ENCODE results near the gene GAD1.
A peak's percentile ranks its signal among the peaks of the same experiment; 100 is the strongest.

The GAD1 gene

GRCh38 chr2:170847716-170848115 lies 31.0 kb downstream of the GAD1 start:
- no peak for DNase-seq

DNA sequence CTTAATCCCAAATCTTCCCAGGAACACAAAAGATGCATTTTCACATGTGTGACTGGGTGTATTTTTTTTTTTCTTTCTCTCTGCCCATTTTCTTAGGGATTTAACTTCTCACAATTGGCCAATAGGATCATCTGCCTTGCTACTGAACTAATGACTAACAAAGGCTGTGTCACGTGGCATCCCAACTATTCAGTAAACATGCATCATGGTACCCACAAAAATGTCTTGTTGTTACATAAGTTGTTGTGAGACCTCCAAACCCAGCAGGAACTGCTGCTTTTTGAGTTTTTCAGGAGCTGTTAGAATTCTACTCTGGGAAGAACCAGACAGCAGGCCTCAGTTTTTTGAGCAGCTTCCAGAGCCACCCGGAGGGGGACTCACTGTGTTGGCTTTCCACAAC lies 31.9 kb downstream of the GAD1 start:
- no peak for DNase-seq

GRCh38 chr2:170850251-170850650 lies 33.6 kb downstream of the GAD1 start:
- DNase-seq, result no peak

DNA sequence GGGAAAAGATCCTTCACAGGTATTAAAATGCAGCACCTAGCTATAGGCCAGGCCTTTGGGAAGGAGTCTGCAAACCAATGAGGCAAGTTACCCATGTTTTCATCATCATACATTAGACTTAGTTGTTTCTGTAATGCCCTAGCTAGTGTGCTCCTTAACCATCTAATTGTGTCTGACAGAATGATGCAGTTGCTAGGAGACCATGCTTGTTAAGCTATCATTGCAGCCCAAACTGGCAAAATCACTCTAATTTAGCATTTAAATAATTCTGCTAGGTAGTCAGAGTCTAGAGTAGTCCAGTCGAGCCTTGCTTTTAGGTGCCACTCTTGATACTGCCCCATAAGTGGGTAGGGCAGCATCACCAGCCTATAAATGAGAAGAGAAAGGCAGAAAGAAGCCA lies 34.9 kb downstream of the GAD1 start:
- DNase-seq, result no peak

GRCh38 chr2:170856066-170856465 lies 39.4 kb downstream of the GAD1 start:
- no peak for DNase-seq

GRCh38 chr2:170862286-170862902 lies 45.7 kb downstream of the GAD1 start:
- no peak for DNase-seq

- DNase-seq, result no peak
Measured at GRCh38 chr2:170863087-170863486, 46.4 kb downstream of the GAD1 start.

DNA sequence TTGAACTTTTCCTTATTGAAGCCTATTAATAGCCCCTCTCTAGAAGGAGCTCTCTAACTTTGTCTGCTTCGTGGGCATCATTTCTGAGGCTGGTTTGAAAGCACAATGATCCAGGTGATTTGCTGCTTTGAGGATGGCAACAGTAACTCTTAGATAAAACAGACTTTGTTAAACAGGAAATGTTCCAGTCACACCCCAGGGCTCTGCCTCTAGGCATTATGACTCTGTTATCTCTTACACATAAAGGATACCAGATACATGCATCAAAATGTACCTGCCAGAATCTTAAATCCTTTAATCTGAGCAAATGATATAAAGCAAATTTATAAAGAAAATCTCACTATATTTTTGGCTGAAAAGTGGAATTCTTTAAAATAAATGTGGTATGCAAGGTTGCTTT lies 52.3 kb downstream of the GAD1 start:
- DNase-seq, result no peak

DNA sequence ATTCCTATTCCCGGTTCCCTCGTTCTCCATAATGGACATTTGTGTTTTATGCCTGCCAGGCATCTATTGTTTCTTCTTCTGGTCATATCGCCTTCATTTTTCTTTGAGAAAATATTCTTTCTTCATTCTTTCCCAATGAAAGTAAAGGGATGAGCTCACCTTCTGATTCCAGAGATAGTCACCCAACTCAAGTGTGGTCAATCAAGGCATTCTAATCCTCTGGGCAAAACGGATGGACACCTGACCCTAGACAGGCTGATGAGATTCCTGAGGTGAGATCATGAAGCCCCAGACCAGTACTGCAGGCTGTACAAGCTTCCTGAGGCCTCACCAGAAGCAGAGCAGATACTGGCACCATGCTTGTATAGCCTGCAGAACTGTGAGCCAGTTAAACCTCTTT lies 52.8 kb downstream of the GAD1 start:
- no peak for DNase-seq

DNA sequence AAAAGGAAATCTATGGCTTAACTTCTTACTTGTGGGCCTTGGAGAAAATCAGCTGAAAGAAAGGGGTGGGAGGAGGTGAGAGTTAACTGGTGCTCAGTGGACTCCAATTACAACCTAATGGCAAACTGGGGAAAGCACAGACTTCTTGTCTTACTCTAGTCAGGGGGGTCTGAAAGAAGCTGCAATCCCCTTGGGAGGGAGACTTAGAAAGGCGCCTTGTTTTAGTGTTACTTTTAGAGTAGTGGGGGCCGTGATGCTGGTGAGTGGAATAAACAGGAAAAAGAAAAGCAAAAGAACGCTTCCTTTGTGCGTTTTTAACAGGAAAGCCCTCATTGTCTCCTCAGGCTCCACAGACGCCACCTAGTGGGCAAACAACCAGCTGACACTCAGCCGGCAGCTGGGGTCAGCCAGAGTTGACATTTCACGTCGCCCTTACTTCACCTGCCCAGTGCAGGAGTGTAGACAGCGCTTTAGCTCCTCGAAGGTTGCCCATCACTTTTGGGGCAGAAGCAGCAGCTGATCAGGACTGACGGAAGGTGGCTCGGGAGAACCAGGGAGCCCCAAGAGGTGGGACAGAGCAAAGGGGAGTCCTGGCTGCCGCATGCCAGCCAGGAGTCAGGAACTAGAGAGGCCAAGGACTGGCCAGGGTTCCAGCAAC lies 56.5 kb downstream of the GAD1 start:
- DNase-seq, result peak; percentile 73

- no peak for DNase-seq
Measured at GRCh38 chr2:170878066-170878465, 61.4 kb downstream of the GAD1 start.

- no peak for DNase-seq
Measured at GRCh38 chr2:170878505-170878904, 61.8 kb downstream of the GAD1 start.

GRCh38 chr2:170881840-170882239 lies 65.2 kb downstream of the GAD1 start:
- DNase-seq, result no peak

DNA sequence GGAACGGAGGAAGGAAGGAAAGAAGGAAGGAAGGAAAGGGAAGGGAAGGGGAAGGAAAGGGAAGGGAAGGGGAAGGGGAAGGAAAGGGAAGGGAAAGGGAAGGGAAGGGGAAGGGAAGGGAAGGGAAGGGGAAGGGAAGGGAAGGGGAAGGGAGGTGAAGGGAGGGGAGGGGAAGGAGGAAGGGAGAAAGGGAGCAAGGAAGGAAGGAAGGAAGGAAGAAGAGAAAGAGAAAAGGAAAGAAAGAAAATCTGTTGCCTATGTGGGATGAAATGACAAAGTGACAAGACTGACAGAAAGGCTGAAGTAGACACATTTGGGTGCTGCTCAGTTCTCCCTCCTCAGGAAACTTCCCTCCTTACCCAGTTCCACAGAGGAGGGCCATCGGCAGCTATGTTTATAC lies 66.1 kb downstream of the GAD1 start:
- DNase-seq, result no peak

- DNase-seq, result no peak
Measured at GRCh38 chr2:170883683-170884082, 67.0 kb downstream of the GAD1 start.

GRCh38 chr2:170885130-170885791 lies 68.6 kb downstream of the GAD1 start:
- no peak for DNase-seq

DNA sequence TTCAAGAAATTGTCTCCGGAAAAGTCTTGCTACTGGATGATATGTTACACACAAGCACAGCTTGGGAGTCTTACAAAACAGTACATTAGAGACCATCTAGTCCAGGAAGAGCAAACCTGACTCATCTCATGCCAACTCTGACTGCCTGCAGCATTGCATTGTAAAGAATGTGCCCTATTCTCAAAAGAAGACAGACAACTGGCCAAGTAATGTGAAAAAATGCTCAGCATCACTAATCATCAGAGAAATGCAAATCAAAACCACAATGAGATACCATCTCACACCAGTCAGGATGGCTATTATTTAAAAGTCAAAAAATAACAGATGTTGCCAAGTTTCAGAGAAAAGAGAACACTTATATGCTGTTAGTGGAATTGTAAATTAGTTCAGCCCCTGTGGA lies 69.7 kb downstream of the GAD1 start:
- no peak for DNase-seq

DNA sequence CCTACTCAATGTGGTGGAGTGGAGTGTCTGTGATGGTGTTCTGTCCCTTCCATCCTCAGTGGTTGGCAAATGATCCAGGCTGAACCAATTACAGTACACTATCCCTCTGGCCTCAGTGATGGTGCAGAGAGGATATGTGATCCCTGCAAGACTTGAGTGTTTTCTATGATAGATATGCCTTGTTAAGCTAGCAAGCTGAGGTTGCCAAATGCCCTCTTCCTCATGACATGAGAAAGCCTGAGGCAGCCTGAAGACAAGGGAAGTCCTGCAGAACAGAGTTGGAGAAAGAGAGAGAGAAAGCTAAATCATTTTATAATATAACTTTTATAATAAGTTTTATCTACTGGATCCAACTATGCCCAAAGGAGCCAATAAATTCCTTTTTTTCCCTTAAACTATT lies 70.8 kb downstream of the GAD1 start:
- no peak for DNase-seq

- no peak for DNase-seq
Measured at GRCh38 chr2:170887896-170888295, 71.2 kb downstream of the GAD1 start.

DNA sequence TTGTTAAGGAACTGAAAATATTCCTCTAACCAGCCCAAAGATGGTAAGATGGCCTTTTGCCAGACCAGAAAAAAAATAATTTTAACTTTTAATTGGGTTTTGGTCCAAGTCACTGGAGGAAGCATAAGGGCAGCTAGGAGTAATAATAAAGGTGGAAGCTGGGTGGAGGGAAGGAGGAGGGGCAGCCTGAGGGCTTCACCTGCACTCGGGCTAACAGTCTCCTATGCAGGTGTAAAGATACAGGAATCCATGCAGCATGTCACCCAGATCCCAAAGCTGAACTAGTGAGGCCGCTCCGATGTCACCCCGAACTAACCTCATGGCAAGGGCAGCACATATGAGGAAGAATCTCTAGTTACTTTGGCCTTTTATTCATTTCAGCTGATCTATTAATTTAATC lies 75.2 kb downstream of the GAD1 start:
- DNase-seq, result no peak

GRCh38 chr2:170892391-170892951 lies 75.8 kb downstream of the GAD1 start:
- no peak for DNase-seq

DNA sequence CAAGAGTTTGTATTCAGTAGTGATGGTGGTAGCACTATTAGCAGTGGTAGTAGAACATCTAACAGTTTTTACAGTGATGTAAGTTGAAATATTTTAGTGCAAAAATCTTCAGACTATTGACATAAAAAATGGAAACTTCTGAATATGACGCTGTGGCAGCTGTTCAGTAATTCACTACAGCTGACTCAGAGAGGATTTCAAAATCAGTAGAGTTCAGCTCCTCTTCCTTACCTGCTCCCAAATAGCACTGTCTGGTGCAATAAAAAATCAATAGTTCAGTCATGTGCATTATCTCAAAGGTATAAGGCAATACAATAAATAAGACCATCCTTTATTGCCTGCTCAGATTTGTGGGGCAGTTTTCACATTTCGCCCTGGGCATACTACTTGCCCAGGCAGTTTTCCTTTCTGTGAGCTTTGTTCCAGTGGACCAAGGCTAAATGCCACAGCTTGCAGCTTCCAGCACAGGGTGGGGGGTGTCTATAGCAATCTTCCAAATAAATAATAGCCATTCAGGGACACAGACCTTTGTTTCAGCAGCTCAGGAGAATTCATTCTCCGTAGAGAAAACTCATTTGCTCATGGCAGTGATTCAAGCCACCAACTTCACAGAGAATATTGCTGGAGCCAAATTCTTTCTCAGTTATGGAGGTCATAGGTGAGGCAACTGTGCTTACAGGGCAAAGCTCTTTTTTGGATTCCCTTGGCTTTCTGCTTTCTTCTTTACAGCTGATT lies 78.5 kb downstream of the GAD1 start:
- no peak for DNase-seq

DNA sequence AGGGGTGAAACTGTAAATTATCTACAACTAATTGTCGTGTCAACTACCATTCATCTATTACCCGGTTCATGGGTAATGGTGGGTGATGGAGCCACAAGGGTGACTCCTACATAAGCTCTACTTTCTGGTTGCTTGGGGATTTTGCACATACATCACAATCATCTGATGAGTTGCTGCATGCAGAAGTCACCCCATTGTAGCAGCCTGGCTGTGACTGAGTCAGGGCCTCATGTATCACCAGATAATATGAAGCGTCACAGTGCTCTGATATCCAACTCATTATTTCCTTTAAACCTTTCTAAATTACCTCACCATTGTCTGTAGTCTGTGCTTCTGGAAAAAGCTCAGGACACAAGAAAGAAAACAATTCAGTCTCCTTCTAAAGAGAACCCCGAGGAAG lies 79.9 kb downstream of the GAD1 start:
- no peak for DNase-seq

DNA sequence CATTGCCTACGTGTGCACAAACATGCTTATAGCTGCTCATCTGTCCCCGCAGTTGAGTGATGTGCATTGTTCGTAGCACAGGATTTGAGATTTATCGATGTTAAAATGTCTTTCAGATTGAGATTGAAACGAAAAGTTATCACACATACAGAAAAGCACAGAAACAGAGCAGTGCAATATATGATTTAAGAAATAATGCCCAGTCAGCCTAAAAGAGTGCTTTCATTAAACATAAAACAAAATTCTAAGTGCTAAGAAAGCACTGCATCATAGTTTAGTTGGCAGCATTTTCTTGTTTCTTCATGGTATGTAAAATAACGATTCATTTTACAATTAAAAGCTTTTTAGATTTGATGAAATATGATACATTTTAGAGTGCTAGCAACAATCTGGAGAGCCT lies 80.4 kb downstream of the GAD1 start:
- no peak for DNase-seq

Data from activated CD4-positive, CD25-positive, alpha-beta regulatory T cell treated with anti-CD3 and anti-CD28 coated beads, Interleukin-2, amount 50 U/mL, for 72 hours (primary cell).